ENCODE data around the gene MVD.
"Not testable (repeated sequence)": the region's sequence is repeated elsewhere in the genome, so short reads cannot be mapped to it uniquely, and the experiment has no call there.

MVD gene

DNA sequence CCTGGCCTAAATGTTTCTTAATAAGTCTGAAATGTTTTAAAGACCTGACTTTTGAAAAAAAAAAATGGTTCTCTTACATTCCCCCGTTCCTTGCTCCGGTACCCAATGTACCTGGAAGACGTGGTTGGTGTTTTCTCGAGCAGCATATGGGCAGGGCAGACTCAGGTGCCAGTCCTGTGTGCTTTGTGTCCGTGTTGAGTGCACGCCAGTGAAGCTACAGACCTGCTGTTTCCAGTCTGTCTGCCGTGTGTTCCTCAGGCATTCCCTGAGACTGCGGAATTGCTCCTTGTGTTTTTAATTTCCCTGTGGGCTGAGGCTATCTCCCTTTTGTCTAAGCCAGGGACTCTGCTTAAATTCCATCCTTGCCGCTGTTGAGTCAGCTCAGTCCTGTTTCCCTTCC, 36.2 kb downstream of the MVD start:
- no peak for DNase-seq (ENCODE audit: low read depth in 2 of 2)

DNA sequence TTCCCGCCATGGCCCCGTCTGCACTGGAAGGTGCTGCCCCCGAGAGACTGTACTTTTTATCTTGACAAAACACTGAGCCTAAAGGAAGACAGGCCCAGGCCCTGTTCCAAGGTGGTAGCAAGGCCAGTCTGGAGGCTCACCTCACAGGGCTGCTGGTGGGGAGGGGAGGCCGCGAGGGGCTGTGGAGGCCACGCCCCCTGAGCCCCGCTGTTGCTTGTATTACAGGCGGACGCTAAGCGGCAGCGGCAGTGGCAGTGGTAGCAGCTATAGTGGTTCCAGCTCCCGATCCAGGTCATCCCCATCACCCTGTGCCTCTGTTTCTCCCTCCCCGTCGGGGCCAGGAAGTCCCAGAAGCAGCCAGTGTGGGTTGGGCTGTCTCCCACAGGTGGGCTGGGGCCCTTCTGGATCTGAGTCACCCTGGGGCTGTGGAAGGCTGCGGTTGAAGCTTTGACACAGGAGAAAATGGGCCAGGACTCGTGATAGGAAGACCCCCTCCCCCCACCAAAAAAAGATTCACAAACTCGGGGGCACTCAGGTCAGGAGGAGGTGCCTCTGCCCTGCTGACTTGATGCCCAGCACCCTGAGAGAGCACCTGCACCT, 37.8 kb downstream of the MVD start:
- DNase-seq (ENCODE audit: low read depth in 2 of 2) = no peak

DNA sequence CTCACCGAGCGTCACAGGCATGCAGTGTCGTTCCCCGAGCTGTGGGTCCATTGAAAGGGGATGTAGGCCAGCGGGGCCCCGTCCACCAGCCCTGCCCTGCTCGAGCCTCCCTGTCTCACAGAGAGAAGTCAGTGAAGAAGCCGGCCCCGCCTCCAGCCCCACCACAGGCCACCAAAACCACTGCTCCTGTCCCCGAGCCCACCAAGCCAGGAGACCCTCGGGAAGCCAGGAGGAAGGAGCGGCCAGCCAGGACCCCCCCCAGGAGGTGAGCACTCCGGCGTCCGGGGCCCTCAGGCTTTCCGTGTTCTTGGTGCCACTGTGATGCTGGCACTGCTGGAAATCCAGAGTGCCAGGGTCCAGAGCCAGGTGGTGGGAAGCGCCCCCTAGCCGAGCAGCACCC, 38.4 kb downstream of the MVD start:
- DNase-seq (ENCODE audit: low read depth in 2 of 2) = no peak

DNA sequence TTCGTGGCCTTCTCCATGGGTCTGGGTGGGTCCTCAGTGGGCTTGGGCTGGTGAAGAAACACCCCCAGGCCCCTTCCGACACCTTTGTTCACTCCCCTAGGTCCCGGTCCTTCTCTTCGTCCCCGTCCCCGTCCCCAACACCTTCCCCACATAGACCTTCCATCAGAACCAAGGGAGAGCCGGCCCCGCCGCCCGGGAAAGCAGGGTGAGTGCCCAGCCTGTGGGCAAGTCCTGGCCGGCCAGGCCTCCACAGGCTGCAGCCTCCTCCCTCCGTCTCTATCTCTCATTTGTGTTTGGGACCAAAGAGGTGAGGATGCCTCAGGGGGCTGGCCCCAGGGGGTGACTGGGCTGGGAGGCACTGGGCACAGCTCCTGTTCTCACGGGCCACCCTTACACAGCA, 39.0 kb downstream of the MVD start:
- no peak for DNase-seq (ENCODE audit: low read depth in 2 of 2)

DNA sequence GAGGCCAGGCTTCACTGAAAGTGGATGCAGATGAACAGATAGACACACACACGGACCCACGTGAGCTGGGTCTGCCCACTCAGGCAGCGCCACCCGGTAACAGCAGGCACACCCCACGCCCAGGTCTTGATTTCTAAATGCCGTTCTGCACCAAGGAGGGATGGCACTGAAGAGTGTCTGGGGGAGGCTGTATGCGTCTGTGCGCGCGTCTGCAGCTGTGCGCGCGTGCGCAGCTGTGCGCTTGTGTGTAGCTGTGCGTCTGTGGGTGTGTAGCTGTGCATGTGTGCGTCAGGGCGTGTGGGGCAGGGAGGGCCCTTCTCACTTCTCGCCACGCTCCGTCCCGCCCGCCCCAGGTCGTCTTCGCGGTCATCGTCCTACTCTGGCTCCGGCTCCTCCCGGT, 40.0 kb downstream of the MVD start:
- DNase-seq (ENCODE audit: low read depth in 2 of 2) = no peak

DNA sequence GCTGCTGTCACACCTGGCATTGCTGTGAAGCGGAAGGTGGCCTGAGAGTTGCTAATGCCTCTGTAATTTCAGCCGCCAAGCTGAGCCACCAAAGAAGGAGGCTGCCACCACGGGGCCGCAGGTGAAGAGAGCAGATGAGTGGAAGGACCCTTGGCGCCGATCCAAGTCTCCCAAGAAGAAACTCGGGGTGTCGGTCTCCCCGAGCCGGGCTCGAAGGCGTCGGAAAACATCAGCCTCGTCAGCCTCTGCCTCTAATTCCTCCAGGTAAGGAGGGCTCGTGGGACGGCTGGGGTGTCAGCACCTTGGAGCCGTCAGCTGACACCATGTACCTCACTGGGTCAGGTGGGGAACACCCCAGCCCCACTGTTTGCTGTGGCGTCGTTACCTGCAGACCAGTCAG, 40.8 kb downstream of the MVD start:
- DNase-seq (ENCODE audit: low read depth in 2 of 2) = no peak

DNA sequence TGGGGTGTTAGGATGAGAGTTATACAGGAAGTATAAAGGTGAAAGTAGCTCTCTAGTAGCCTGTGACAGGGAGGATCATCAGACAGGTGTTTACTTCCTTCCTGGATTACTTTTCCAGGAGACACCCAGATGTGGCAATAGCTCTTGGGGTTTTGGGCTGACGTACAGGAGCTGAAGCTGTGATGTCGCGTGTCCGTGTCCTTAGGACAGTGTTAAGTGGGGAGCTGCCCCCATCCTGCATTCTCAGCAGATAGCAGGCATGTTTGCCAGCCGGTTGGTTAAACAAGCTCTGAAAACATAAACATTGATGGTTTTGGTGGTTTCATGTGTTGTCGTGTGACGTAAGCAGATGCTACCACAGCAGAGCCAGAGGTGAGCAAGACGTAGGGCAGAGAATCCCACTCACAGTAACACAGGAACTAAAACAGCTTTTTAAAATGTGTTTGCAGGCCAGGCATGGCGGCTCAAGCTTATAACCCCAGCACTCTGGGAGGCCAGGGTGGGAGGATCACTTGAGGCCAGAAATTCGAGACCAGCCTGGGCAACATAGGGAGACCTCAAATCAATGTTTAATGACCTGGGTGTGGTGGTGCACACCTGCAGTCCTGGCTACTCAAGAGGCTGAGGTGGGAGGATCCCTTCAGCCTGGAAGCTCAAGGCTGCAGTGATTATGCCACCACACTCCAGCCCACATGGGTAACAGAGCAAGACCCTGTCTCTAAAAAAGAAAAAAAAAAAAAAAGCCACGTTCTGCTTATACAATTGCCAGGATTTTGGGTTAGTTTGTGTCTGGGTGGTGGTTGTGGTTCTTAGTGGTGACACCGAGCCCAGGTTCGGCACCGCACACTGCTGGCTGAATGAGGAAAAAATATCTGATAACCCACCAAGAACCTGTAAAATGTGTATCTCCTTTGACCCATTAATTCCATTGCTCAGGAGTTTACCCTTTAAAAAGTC, 42.8 kb downstream of the MVD start:
- DNase-seq (ENCODE audit: low read depth in 2 of 2) = peak in 1 of 2 donors; percentile 38

DNA sequence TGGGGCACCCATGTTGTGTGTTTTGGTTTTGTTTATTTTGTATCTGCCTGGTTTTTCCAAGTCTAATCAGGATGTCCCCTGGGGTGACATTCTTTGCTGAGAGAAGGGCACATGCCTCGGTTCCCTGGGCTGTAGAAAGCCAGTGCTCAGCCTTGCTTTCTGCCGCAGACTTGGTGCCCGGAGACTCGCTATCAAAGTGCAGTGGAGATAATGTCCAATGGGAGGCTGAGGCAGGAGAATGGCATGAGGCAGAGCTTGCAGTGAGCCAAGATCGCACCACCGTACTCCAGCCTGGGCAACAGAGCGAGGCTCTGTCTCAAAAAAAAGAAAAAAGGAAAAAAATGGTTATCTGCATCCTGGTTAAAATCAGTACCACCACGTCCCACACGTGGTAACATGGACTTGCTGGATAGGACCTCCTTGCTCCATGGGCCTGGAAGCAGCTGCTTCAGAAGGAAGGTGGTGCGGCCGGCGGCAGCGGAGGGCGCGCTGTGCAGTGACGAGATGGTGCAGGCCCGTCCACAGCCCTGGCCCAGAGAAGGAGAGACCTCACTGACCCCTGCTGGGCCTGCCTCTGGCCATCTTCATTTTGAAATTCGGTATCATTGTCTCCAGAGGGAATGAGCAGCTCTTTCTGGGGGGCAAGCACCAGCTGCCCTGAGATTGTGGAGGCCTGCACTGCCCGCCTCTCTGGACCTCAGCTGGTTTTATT, 43.8 kb downstream of the MVD start:
- DNase-seq (ENCODE audit: low read depth in 2 of 2) = no peak

DNA sequence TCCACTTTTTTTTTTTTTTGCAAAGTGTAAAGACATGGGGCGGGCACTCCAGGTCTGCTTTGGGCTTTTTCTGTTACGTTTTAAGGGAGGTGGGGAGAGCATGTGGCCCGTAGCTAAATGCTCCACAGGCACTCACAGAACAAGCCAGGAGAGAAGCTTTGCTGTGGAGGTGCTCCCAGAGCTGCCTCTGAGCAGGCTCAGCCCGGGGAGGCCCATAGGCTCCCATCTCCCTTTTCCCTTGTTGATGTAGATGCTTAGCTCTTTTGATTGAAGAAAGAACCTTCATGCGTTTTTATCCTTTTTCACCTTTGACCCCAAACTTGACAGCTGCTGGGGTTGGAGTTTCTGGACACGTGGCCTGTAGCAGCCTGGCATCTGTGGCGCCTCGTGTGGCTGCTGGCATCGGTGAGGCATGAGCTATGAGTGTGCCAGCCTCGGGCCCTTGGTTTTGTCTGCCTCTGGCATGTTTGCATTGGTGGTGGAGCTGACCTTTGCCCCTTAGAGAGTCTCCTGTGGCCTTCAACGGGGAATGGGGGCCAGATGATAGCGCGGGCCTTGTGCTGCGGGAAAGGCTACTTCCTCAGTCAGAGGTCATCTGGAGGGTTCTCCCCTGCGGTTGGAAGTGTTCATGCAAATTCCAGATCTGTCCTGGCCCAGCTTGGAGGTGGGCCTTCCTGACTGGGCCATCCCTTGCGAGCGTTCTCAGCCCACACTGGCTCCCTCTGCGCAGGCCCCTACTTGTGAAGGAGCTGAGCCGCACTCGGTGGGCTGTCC, 44.5 kb downstream of the MVD start:
- DNase-seq (ENCODE audit: low read depth in 2 of 2) = no peak

DNA sequence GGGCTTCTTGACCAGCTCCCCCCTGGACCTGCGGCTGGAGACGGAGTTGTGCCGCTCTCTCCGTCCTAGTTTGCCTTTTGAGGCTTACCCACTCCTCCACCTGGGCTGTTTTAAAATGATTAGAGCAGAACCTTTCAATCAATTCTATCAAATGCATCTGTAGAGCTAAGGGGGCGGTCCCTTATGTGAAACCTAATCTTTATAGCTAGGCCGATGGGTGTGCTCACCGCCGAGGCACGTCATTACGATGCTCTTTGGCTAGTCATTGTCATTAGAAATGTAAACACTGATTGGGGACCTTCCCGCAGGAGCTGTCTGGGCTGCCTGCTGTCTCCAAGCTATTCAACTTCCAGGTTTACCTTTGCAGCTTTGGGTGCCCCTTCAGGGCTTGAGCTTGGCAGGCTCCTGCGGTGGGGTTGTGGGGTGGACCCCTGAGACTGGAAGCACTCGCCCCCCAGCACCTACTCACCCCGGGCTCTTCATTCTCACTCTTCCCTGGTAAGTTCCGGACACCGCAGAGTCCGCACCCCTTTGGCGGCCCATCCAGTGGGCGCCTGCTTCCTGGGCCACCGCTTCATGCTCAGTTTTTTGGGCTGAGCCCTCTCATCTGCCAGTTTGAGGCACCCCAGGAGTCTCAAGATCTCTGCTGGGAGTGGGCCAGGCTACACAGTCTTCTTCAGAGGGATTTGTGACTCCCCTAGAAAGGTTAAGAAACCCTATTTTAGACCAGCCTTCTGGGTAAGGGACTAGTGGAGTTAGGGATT, 45.4 kb downstream of the MVD start:
- DNase-seq (ENCODE audit: low read depth in 2 of 2) = no peak

DNA sequence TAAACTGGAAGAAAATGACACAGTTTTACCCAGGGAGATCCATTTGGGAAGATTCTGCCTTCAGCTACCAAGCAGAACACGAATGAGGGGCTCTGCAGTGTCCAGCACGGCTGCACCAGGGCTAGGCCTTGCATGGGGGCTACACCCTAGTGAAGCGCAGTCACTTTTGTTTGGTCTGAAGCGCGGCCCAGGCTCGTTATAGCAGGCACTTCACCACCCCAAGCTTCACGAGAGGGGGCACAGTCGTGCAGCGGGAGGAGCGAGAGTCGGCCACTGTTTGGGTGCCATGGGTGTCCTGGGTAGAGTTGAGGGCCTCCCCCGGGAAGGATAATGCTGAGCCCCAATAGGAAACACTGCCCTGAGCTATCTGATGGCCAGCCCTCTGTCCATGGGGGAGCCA, 46.2 kb downstream of the MVD start:
- no peak for DNase-seq (ENCODE audit: low read depth in 2 of 2)

DNA sequence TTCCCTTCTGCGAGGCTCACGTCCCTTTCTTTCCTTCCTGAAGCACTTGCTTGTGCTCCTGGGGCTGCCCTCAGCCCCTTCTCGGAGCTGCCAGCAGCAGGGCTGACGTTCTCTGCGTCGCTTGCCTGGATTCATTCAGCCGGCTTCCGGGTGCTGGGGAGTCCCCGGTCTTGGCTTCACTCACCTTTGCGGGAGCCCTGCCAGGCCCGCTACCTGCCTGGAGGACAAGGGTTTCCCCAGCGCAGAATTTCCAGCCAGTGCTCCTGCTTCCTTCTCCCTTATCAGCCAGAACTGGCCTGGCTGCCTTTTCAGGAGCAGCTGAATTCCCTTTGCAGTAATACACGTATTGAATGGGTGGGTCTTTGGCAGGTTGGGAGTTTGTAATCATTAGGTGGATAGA, 46.6 kb downstream of the MVD start:
- DNase-seq (ENCODE audit: low read depth in 2 of 2) = no peak

DNA sequence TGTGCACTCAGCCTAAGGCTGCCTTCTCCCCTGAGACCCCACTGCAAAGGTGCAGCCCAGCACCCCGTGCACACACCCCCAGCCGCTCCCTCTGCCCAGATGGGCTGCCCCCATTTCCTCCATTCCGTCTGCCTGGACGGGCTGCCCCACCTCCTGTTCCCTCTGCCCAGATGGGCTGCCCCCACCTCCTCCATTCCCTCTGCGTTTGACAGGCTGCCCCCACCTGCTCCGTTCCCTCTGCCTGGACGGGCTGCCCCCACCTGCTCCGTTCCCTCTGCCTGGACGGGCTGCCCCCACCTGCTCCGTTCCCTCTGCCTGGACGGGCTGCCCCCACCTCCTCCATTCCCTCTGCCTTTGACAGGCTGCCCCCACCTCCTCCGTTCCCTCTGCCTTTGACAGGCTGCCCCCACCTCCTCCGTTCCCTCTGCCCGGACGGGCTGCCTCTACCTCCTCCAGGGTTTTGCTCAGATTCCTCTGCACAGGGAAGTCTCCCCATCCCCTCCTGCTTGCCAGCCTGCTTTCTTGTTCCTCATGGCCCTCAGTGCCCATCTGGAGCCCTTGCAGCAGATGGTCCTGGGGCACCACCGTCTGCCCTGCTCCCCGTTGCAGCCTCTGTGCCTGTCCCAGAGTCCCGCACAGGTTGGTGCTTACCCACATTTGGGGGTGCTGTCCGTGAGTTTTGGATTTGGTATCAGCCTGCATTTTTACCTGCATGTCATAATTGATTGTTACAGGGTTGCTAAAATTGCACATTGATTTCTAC, 47.9 kb downstream of the MVD start:
- no peak for DNase-seq (ENCODE audit: low read depth in 2 of 2)

DNA sequence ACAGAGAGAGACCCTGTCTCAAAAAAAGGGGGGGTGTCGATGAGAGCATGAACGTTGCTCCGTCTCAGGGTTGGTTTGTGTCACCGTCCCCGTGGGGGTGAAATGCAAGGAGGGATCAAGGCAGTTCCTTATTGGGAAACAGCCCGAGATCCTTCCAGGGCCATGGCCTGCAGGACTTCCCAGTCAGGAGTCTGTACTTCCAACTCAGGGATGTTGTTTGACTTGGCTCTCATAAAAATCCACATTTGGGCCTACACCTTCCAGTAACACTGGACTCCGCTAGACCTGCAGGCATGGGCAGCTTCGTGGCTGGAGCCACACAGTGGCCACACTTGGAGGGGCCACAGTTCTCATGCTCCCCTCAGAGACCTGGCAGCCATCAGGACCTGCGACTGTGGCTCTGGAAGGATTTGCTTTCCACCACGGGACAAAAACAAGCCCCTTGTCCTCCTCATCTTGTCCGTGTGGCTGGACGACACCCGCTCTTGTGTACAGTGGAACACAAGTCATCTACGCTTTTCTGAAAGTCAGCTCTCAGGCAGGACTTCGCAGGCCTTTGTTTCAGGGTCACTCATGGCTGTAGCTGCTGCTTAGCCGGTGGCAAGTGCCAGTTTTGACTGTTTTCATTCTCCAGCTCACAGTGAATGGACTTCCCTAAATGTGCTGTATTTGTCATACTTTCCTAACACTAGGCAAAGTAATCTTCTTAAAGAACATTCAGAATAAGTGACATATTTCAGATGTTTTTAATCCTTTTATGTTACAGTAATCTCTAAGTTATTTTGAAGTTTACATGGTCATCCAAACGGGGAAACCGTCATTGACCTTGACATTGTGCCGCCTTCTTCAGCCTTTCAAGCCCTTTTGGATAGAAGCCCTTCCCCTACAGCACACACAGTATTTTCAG, 48.7 kb downstream of the MVD start:
- DNase-seq (ENCODE audit: low read depth in 2 of 2) = no peak

DNA sequence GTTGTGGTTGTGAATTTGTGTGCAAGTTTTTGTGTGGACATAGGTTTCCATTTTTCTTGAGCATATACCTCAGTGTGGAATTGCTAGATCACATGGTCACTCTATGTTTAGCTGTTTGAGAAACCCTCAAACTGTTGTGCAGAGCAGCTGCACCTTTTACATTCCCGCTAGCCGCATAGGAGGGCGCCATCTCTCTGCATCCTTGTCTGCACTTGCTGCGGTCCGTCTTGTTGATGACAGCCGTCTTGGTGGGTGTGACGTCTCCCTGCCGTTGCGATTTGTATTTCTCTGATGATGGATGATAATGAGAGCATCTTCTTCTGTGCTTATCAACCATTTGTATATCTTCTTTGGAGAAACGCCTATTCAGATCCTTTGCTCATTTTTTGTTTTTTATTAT, 49.6 kb downstream of the MVD start:
- DNase-seq (ENCODE audit: low read depth in 2 of 2) = no peak

DNA sequence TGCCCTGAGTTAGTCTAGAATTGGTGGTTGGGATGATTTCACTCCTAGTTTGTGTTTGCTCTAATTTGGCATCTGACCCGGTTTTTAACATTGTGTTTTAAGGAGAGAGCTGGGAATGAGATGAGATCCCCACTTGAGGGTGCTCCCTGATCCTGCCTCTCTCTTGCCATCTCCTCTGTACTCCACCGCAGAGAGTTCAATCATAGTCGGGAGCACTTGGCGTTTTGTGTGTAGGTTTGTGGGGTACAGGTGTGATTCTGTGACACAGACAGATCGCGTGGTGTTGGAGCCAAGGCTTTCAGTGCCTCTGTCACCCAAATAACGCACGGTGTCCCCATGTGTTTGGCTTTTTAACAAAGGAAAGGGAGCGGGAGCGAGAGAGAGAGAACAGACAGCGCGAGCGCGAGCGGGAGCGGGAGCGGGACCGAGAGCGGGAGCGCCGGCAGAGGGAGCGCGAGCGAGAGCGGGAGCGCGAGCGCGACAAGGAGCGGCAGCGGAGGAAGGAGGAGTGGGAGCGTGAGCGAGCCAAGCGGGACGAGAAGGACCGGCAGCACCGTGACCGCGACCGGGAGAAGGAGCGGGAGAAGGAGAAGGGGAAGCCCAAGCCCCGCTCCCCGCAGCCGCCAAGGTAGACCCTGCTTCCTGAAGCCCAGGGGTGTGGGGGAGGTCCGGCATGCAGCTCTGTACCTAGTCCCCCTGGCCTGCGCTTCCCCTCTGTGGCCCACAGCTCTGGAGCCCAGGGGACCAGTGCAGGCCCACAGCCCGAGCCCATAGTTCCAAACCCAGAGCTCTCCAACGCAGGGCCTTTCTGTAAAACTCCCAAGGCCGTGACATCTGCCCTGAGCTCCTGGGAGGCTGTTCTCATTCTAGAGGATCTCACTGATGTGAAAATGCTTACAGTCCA, 51.7 kb downstream of the MVD start:
- DNase-seq (ENCODE audit: low read depth in 2 of 2) = no peak

DNA sequence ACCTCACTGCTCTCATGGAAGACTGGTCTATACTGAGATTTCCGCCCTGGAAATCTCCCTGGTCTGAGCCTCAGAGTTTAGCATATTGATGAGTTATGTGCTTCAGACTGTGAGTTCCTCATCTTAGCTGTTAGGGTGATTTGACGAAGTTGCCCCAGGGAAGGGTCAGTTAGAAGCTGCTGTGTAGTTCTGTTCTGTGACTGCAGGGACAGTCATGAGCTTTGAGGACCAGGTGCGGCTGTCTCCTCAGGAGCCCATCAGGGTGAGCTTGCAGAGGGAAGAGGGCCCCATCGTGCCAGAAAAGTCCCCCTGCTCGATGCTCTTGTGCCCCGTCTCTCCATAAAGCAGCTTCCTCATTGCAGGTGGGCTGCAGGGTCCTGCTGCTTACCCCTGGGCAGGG, 52.8 kb downstream of the MVD start:
- DNase-seq (ENCODE audit: low read depth in 2 of 2) = no peak

DNA sequence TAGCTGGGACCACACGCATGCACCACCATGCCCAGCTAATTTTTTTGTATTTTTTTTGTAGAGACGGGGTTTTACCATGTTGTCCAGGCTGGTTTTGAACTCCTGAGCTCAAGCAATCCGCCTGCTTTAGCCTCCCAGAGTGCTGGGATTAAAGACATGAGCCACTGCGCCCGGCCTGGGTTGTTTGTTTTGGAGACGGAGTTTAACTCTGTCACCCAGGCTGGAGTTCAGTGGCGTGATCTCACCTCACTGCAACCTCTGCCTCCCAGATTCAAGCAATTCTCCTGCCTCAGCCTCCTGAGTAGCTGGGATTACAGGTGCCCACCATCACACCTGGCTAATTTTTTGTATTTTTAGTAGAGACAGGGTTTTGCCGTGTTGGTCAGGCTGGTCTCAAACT, 53.5 kb downstream of the MVD start:
- not testable (repeated sequence) for DNase-seq (ENCODE audit: low read depth in 2 of 2)
